Measurements from ENCODE around the gene STK38L. TPM values are rescaled to one million over a fixed set of nuclear protein-coding genes. Genes with fewer than 3 reads are reported as not detected.

The STK38L gene
- total and polyA plus RNA-seq, 2 of the 8 experiments (the other 6 are each of a cell fraction or from before 2014, with no cell fraction given), result 8.1 to 63.6 TPM

GRCh38 chr12:27332407-27332713 is 88.3 kb downstream of the STK38L start (continued):
- TF ChIP-seq CHD7 (IDR thresholded peaks at IDR 0.05; ENCODE audit: insufficient replicate concordance, low read length) (no peak), EZH2 (IDR thresholded peaks at IDR 0.05; ENCODE audit: low read depth, low read length, severe bottlenecking) (no peak), SP1 (IDR thresholded peaks at IDR 0.05; ENCODE audit: low read depth, low read length) (no peak), SP4 (IDR thresholded peaks at IDR 0.05; ENCODE audit: low read length) (no peak)

All from H1 (cell line).